Measurements from ENCODE around the gene NPBWR2. TPM values are rescaled to one million over a fixed set of nuclear protein-coding genes. Genes with fewer than 3 reads are reported as not detected.

The NPBWR2 gene
- total RNA-seq, 1 donor from 2014 or later: not detected

DNA sequence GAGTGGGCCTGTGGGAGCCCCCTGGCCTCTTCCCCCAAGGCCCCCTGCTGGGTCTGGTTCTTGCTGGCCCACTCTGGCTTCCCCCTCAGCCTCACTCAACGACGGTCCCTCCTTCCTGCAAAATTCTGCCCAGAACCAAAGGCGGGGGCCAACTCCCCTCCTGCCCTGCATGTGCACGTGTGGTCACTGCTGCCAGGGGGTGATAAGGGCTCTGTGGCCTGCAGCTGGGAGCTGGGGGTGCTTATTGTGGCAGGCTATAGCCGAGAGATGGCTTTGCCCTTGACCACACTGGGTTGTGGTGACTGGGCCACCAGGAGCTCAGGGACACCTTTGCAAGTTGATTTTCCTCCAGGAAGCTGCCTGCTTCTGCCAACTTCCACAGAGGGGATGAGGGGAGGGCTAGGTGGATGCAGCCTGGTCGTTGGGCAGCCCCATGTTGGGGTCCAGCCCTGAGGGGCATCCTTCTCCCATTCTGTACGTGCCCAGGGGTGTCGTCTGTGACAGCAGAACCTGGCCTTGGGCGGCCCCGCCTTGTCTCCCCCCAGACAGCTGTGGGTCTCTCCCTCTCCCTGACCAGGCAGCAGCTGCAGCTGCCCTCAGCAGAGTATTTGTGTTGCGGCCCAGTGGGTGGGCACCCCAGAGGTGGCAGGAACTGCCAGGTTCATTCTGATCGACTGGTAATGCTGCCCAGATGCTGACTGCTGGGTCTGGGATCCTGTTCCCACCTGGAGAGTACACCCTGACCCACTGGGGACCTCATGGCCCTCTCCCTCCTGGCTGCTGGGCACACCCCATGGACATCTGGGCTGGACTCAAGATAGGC, 38.8 kb downstream of the NPBWR2 start:
- DNase-seq (ENCODE audit: low spot score): no peak
- no peak for ATAC-seq
- intact Hi-C loops (cut with DNase I): no loop called here

DNA sequence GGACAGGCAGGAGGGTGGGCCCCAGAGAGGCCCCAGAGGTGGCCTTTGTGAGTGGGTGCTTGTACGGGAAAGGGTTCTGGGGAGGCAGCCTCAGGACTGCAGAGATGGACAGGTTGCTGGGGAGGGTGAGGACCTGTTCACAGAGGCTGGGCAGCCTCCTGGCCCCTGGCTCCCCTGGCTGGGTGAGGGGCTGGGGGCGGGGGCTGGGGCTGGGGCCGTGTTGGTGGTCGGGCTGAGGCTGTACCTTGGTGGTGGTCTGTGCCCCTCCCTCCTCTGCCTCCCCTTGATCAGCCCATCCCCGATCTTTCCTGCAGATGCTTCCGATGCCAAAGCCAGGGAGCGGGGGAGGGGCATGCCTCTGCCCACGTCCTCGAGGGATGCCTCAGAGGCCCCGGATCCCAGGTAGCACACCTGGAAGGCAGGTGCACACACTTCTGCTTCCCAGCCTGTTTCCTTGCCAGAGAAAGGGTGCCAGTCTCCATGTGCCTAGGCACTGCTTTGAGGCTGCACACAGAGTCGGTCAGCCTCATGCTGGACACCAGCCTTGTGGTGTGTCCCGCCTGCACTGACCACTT, 39.5 kb downstream of the NPBWR2 start:
- ATAC-seq (no peak), DNase-seq (ENCODE audit: low spot score) (no peak)
- intact Hi-C loops (cut with DNase I): no loop called here

DNA sequence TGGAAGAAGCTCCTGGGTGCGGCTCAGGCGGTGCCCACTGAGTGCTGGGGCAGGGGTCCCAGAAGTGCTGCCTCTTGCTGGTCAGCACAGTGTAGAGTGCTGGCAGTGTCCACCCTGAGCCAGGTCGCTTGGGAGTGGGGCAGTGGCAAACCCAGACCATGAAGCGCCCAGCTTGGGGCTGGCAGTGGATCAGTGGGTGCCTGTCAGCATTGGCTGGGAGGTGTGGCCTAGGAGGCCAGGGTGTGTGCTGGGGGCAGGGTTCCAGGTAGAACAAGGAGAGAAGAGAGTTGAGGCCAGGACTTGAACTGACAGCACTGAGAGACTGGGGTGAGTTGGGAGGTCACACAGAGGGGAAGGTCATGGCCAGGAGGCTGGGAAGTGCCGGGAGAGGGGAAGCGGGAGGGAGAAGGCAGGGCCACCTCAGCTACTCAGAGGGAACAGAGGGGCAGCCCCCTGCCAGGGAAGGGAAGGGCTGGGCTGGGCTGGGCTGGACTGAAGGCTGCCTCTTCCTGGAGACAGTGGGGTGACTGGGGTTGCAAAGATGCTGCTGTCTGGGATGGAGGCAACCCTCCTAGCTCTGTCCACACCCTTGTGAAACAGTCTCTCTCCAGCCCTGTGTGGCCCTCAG, 40.2 kb downstream of the NPBWR2 start:
- DNase-seq (ENCODE audit: low spot score): no peak
- intact Hi-C loops (cut with DNase I): no loop called here

DNA sequence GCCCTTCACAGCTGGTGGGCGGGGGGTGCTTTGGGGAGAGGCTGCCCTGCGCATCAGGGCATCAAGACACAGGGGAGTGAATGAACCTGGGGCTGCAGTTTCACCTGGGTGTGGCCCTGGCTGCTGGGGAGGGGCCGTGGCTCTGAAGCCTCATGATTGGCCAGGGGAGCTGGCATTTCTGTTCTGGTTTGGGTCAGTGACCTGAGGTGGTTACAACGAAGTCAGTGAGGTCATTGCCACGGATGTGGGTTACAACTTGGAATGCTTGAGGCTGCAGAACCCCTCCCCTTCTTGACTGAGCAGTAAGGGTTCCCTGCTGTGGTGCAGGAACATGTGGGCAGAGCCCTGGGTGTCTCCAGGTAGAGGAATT, 41.4 kb downstream of the NPBWR2 start:
- DNase-seq (ENCODE audit: low spot score) (no peak), ATAC-seq (no peak)
- intact Hi-C loops (cut with DNase I): no loop called here

More for the DNA sequence above, 40.2 kb downstream of the NPBWR2 start:
- no peak for ATAC-seq

DNA sequence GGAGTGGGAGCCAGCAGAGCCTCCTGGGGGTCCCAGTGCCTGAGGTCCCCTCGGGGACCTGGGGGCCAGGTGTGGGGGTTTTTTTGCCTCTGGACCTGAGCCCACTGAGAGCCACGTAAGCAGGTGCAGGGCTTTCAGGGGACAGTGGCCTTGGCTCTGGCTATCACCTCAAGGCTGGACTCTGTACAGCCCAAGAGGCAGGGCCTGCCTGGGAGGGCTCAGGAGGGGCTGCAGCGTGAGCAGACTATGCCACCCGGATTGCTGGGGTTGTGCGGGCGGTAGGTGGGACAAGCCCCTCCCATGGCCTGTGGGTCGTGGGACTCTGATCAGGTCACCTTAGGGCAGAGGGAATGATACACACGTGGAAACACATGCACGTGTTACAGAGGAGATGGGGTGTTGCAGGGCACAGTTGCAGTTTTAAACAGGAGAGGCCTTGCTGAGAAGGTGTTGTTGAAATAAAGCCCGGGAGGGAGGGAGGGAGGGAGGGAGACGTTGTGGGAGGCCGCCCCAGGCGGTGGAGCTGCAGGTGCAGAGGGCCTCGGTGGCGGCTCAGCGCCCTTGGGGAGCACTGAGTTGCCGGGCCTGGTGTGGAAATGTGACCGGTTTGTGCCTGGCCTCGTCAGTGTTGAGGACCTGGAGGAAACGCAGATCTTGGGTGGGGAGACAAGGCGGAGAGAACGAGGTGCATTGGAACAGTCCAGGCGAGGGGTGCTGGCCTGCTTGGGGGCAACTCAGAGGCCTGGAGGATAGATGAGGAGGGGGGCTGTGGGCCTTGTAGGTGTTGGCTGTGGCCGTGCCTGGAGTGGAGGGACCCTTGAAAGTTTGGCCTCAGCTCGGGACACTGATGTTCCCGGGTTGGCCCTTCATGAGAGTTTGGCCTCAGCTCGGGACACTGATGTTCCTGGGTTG, 42.0 kb downstream of the NPBWR2 start:
- intact Hi-C loops (cut with DNase I): no loop called here
- DNase-seq (ENCODE audit: low spot score) (no peak), ATAC-seq (no peak)

DNA sequence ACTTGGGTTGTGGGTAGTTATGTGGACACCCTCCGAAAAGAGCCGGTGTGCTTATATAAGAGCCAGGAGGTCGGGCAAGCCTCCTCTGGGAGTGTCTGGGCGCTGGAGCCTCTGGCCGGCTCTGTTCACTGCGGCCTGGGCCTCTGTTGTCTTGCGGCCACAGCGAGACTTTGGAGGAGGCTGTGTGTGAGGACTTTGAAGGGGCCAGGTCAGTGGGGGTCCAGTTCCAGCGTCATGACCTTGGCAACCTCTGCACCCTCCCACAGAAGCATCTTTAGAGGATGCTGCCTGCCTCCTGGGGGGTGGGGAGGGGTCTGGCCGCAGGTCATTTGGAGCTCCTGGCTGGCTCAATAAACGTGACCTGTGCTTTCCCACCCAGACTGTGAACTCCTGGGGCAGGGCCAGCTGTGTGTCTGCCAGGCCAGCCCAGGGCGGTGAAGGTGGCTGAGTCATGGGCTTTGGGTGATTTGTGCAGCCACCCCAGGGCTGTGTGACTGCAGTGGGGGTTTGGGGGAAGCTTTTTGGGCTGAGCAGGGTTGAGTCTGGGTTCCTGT, 43.1 kb downstream of the NPBWR2 start:
- ATAC-seq (no peak), DNase-seq (ENCODE audit: low spot score) (no peak)
- intact Hi-C loops (cut with DNase I): no loop called here

DNA sequence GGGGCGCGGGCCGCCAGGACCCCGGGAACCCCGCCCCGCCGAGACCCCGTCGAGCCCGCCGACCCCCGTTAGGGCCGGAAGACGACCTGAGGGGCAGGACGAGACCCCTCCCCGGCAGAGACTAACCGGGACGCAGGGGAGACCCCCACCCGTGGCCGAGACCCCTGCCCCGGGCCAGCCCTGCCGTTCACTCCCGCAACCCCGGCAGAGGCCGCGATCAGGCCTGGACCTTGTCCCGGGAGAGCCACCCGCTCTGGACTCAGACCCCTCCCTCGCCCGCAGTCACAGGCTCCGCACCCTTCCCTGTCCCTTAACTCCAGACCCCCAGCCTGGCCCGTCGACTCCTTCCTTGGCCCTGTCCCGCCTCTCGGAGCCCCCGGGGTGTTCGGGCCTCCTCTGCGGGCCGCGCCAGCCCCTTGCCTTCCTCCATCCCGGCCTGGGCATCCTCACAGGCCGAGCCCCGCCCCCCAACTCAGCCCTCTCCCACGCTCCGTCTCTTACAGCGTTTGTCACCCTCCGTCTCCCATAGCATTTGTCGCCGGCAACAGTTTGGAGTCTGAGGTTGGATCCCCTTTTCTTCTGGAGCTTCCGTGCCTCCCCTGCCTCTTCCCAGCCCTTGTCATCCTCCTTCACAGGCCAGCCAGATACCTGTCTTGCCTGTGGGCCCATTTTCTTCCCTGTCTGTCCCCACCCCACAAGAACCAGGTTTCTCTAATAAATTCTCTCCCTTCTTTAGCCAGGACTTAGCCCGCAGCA, 43.8 kb downstream of the NPBWR2 start:
- DNase-seq (ENCODE audit: low spot score): no peak
- ATAC-seq: peak; percentile 14
- intact Hi-C loops (cut with DNase I): no loop called here

DNA sequence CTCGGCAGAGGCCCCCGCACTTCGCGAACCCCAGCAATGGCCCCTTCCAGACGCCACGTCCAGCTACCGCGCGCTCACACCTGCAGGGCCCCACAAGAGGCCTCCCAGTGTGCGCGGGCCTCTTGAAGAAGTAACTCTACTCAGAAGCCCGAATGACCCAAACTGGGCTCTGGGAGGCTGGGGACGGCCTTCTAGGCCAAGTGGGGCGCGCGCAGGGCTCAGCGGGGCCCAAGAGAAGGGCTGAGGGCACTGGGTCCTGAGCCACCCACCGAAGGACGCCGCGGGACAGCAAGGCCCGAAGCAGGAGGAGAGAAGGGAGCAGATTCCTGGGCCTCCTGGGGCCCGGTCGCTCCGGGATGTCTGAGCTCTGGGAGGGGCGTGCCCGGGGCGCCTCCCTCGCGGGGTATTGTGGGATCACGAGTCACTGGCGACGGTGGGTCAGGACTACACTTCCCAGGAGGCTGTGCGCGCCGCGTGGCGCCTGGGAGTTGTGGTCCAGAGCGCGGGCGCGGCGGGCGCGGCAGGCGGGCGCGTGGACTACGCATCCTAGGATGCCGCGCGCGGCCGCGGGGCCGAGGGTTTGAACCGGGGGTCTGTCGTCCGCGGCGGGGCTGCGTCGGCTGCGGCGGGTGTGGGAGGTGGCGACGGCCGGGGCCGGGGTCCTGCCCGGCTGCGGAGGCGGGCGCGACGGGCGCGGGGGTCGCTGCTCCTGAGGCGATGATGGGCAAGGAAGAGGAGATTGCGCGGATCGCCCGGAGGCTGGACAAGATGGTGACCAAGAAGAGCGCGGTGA, 44.6 kb downstream of the NPBWR2 start, which contains the start of gene TCEA2:
Gene TCEA2, plus strand, starts transcription at position 603 of the 793 bp plus-strand sequence. Its CDS starts 115 bp downstream, at position 718.
- ATAC-seq: peak; percentile 97
- intact Hi-C loops (cut with DNase I): no loop called here

DNA sequence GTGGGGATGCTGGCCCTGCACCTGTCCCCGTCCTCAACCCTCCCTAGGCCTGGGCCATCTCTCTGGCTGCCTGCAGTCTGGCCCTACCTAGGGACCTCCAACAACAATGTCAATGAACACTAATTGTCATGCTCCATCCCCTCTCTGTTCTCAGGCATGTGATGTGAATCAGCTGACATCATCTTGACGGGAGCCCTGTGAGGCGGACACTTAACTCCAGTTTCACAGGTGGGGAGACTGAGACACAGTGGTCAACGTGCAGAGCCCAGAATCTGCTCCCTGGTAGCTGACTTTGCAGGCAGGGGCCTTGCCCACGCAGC, 45.1 kb downstream of the NPBWR2 start:
- peak; percentile 2 for ATAC-seq
- no peak for DNase-seq (ENCODE audit: low spot score)

More for the DNA sequence above, 44.6 kb downstream of the NPBWR2 start, which contains the start of gene TCEA2:
- peak; percentile 98 for DNase-seq (ENCODE audit: low spot score)

DNA sequence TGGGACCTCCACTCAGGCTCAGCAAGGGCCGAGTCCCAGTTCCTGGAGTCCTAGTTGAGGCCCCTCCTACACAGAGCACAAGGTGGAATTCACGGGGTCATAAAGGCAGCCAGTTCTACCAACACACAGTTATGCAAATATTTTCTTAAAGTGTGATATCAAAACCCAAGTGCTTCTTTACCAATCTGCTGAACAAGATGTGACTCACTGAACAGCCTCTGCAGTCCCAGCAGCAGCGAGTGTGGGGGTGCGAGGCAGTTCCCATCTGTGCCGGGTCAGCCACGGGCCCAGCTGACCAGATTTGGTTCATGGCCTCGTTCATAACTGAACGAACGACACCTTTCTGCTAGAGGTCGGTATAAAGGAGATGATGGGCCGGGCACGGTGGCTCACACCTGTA, 48.8 kb downstream of the NPBWR2 start:
- ATAC-seq: no peak
- intact Hi-C loops (cut with DNase I): no loop called here
- DNase-seq (ENCODE audit: low spot score): no peak

More for the DNA sequence above, 45.1 kb downstream of the NPBWR2 start:
- intact Hi-C loops (cut with DNase I): no loop called here

DNA sequence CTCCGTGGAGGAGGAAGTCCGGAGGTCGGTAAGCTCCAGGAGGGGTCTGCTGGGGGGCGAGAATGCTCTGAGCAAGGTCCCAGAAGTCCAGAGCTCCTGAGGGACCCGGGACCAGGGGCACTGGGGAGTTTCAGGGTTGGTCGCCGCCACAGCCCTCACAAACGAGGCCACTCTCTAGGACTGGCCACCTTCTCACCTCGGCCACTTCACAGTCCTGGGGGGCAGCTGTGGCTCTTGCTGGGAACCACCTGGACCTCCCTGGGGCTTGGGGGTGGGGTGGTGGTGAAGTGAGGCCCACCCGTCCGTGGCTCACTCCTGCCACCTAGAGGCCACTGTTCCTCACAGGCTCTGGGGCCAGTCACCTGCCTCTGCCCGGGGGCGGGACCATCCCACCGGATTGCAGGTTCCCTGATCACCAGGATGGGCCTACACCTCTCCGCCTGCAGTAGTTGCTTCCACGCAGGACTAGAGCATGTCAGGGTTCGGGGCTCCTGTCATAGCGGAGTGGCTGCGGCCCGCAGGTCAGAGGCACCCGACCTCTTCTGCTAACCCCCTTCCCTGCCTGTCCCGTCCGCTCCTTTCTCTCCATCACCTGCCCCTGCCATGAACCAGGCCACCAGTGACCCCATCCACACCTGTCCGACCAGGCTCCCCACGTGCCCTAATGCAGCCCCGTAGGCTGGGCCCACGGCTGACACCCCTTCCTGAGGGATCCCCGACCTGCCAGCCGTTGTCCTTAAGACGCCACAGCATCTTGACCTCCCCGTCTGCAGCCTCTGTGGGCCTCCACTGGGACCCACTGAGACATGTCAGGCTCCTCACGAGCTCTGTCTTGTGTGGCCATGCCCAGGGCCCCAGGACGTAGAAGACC, 49.5 kb downstream of the NPBWR2 start:
- DNase-seq (ENCODE audit: low spot score) (peak; percentile 87), ATAC-seq (peak; percentile 46)
- intact Hi-C loops (cut with DNase I): no loop called here

DNA sequence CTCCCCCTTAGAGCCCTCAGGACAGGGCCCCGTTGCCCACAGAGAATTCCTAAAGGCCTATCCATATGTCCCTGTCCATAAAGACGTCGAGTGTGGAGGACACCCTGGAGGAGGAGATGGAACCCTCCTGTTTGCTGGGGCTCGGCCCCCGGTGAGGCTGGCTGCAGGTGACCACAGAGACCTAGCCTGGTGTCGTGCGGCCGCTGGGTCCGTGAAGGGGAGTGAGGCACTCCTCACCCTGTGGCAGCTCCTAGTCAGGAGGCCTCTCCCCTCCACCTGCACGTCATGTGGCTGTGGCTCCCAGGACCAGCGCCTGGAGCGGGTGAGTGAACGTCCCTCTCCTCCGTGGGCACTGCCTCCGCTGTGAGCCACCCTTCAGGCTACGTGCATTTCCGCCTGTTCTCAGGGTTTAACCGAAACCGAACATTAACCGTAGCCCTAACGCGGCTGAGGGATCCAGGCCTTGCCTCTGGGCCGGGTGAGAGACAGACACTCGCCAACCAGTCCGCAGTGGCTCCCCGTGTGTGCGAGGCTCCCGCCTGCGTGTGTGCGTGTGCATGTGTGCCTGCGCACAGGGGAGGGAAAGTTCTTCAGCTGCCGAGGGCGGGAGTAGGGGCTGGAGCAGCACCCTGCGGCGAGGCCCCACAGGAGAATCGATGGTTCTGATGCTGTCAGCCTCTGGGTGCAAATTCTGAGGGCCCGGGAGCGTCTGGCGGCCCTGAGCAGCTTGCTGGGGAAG, 50.3 kb downstream of the NPBWR2 start:
- no peak for DNase-seq (ENCODE audit: low spot score)
- intact Hi-C loops (cut with DNase I): no loop called here
- no peak for ATAC-seq

DNA sequence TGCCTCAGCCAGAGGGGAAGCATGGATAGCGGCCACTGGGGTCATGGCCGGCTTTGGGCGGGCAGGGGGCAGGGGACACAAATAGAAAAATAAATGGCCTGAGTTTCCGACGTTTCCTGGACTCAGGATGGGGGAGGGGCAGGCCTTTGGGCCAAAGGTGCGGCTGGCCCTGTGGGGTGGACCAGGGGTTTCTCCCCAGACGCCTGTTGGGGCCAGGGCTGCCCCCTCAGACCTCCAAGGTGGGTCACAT, 50.8 kb downstream of the NPBWR2 start:
- no peak for ATAC-seq
- DNase-seq (ENCODE audit: low spot score): no peak
- intact Hi-C loops (cut with DNase I): no loop called here

DNA sequence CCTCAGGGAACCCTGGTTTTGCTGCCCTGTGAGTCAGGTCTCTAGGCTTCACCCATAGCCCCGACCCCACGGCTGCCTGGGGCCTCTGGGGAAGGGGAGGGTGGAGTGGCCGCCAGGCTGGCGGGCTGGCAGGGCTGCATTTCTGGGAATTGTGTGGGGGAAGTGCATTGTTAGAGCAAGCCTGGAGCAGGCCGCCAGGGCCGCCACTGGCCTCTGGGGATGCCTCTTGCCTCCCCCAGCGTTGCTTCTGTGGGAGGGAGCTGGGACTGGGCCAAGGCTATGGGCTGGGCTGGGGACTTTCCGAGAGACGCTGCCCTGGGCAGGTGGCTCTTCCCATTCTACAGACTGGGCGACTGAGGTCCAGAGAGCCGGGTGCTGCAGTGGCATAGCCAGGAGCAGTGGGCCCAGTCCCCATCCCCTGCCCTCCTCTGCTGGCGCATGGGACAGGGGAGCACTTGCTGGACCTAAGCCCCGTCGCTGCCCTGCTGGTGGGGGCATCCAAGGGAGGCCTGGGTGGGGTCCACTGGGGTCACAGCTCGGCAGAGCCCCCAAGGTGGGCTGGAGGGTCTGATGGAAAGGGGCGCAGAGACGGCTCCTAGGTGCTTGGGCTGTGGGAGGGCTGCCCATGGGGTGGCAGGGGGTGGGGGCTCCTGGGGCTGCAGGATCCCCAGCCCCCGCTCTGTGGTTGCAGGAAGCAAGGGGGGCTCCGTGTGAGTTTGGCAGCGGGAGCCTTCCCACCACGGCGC, 51.3 kb downstream of the NPBWR2 start:
- DNase-seq (ENCODE audit: low spot score) (no peak), ATAC-seq (no peak)
- intact Hi-C loops (cut with DNase I): no loop called here

DNA sequence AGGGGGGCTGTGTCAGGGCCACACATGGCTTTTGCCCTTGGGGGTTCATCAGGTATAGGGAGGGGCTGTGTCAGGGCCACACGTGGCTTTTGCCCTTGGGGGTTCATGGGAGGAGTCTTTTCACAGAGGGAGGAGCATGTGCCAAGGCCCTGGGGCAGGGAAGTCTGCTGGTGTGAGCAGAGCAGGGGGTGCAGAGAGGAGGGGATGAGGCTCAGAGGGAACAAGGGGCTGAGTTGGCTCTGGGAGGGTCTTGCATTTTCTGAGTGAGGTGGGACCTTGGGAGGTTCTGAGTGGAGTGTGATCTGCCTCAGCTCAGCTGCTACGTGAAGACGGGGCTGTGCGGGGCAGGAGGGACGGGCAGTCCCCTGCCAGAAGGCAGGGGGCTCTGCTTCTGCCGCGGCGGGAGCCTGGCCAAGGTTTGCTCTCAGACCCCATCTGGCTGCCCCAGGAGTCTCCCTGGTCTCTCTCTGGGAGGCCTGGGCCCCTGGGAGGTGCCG, 51.9 kb downstream of the NPBWR2 start:
- DNase-seq (ENCODE audit: low spot score) (no peak), ATAC-seq (no peak)
- intact Hi-C loops (cut with DNase I): no loop called here

Measured in sciatic nerve (tissue), 2 donors.